HepG2 (cell line): ENCODE data around the gene PLEKHG4. TPM values are rescaled to one million over a fixed set of nuclear protein-coding genes. Genes with fewer than 3 reads are reported as not detected.
A peak's percentile ranks its signal among the peaks of the same experiment; 100 is the strongest.

Experiments used
- ATF7 ChIP-seq, 2 experiments: fragments of 450-650 bp in 1 of 2; sonication (generic) in 1 of 2; formaldehyde crosslinking in 1 of 2; IDR thresholded peaks; 2 replicates each; pipeline versions ENCODE4 v1.4.0 to v1.6.1; 2016 to 2020; ENCODE audit warnings: antibody characterized with exemption in 1 of 2, mild to moderate bottlenecking in 1 of 2, missing genetic modification reagents in 1 of 2
- HCFC1 ChIP-seq: fragments of 150-350 bp; IDR thresholded peaks from 2 replicates; pipeline ENCODE4 v1.6.1; 2014; ENCODE audit warnings: low read depth, low read length
- HHEX ChIP-seq: IDR thresholded peaks from 2 replicates; pipeline ENCODE4 v1.6.1; 2016; ENCODE audit warnings: control low read depth
- HMGXB4 ChIP-seq, 2 experiments: sonication (generic) in 1 of 2; formaldehyde crosslinking in 1 of 2; IDR thresholded peaks; 2 replicates each; pipeline versions ENCODE4 v1.4.0 to v1.6.1; 2018 to 2020; ENCODE audit warnings: missing genetic modification reagents in 2 of 2, borderline replicate concordance in 1 of 2, low read depth in 1 of 2, mild to moderate bottlenecking in 1 of 2, missing biosample characterization in 1 of 2
- HNRNPUL1 ChIP-seq: fragments of 200-400 bp; formaldehyde crosslinking; IDR thresholded peaks from 2 replicates; pipeline ENCODE4 v1.6.1; 2017; ENCODE audit warnings: low read depth, mild to moderate bottlenecking, low read length, moderate library complexity
- LCORL ChIP-seq, 2 experiments: fragments of 450-650 bp in 1 of 2; sonication (generic) in 1 of 2; formaldehyde crosslinking in 1 of 2; IDR thresholded peaks; 2 replicates each; pipeline versions ENCODE4 v1.5.0 to v1.6.1; 2017 to 2020; ENCODE audit warnings: antibody characterized with exemption in 1 of 2, missing genetic modification reagents in 1 of 2
- MED8 ChIP-seq: sonication (generic); formaldehyde crosslinking; IDR thresholded peaks from 2 replicates; pipeline ENCODE4 v1.8.1; 2023; ENCODE audit warnings: mild to moderate bottlenecking, missing genetic modification reagents; ENCODE audit not compliant: insufficient replicate concordance
- MIER2 ChIP-seq: IDR thresholded peaks from 2 replicates; pipeline ENCODE4 v1.6.1; 2016; ENCODE audit warnings: missing biosample characterization, missing genetic modification reagents
- PITX1 ChIP-seq: sonication (generic); formaldehyde crosslinking; IDR thresholded peaks from 2 replicates; pipeline ENCODE4 v1.5.1; 2020; ENCODE audit warnings: mild to moderate bottlenecking, missing genetic modification reagents
- POLR2AphosphoS2 ChIP-seq: IDR thresholded peaks from 2 replicates; pipeline ENCODE4 v1.6.1; 2011; ENCODE audit warnings: low read depth, low read length, improper control_type of control experiment
- RFXANK ChIP-seq: IDR thresholded peaks from 2 replicates; pipeline ENCODE4 v1.6.1; 2016
- TARDBP ChIP-seq: sonication (generic); formaldehyde crosslinking; IDR thresholded peaks from 2 replicates; pipeline ENCODE4 v1.8.0; 2022; ENCODE audit warnings: mild to moderate bottlenecking, missing genetic modification reagents
- THAP7 ChIP-seq: sonication (generic); formaldehyde crosslinking; IDR thresholded peaks from 2 replicates; pipeline ENCODE4 v1.8.1; 2023; ENCODE audit warnings: mild to moderate bottlenecking, missing genetic modification reagents
- ZNF142 ChIP-seq: sonication (generic); formaldehyde crosslinking; IDR thresholded peaks from 2 replicates; pipeline ENCODE4 v1.4.0; 2020; ENCODE audit warnings: missing genetic modification reagents
- ZNF44 ChIP-seq: sonication (generic); formaldehyde crosslinking; IDR thresholded peaks from 2 replicates; pipeline ENCODE4 v1.5.1; 2020; ENCODE audit warnings: mild to moderate bottlenecking, missing genetic modification reagents
- ZNF605 ChIP-seq: sonication (generic); formaldehyde crosslinking; IDR thresholded peaks from 2 replicates; pipeline ENCODE4 v1.8.0; 2022; ENCODE audit warnings: mild to moderate bottlenecking, missing genetic modification reagents
- ZNF644 ChIP-seq: IDR thresholded peaks from 2 replicates; pipeline ENCODE4 v1.6.1; 2016; ENCODE audit warnings: low read depth
- polyA plus RNA-seq, 8 experiments: library from polyadenylated mRNA; depleted of rRNA in 3 of 8; stranded (reverse) in 7 of 8; unstranded in 1 of 8; fragments of >200 nt; fragmentation: Illumina TruSeq in 4 of 8; extraction: Trizol in 4 of 8; gene quantifications; 2 replicates each; pipeline versions ENCODE4 v1.2.1 to v1.2.3, GENCODE V29; 2011 to 2016; ENCODE audit warnings: low read depth in 4 of 8, missing spikeins in 1 of 8, mixed read lengths in 1 of 8; ENCODE audit not compliant: insufficient read depth in 1 of 8
- total RNA-seq, 5 experiments: library from RNA; depleted of rRNA; stranded (reverse); fragments of >200 nt; fragmentation: Illumina TruSeq; extraction: Trizol; gene quantifications; 2 replicates each; pipeline ENCODE4 v1.2.3, GENCODE V29; 2016; ENCODE audit warnings: low read depth in 1 of 5
- TF ChIP-seq, protein P1 (sequence below): sonication (generic); formaldehyde crosslinking; IDR thresholded peaks from 2 replicates; pipeline ENCODE4 v1.9.0; 2021; ENCODE audit warnings: missing genetic modification reagents, borderline replicate concordance

Gene PLEKHG4
- total and polyA plus RNA-seq, 2 of the 13 experiments (the other 11 are each of a cell fraction or from before 2014, with no cell fraction given): 7.1 to 13.6 TPM

DNA sequence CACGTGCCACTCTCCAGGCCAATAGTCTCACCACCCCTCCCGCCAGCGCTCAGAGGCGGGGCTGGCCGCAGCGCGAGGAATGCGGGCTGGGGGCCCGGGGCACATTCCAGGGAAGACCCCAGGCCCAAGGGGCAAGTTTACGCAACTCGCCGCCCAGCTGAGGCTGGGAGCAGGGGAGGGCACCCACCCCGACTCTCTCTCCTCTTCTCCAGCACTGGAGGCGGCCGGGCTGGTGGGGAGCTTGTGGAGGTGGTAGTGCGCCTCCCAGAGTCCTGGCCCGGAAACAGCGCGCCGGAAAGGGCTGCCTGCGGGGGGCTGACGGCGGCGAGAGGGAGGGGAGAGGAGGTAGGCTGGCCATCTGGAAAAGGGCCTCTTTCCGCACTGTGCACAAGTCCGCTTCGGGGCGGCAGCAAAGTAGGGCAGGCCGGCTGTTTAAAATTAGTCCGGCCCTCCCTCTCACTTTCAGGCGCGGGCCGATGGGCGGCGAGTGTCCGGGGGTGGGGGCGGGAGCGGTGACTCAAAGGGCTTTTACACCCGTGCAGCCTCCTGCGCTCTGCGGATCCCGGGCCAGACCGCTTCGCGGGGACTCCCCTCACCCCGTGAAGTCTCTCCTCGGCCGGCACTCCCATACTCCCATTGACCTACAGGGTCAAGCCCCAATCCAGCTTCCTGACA is 33.1 kb upstream of the PLEKHG4 start (continued):
- peak; percentile 92 for TF ChIP-seq ZNF142 (CRISPR knock-in tag)
- no peak for TF ChIP-seq ATF7 (IDR thresholded peaks at IDR 0.05)
- TF ChIP-seq ATF7 (CRISPR knock-in tag; IDR thresholded peaks at IDR 0.05): no peak; the same call in 1 of the 2 replicates
- TF ChIP-seq ZNF44 (CRISPR knock-in tag): peak; percentile 81; the same call in 1 of the 2 replicates
- TF ChIP-seq POLR2AphosphoS2: no peak
- peak; percentile 65; the same call in 1 of the 2 replicates for TF ChIP-seq MIER2 (CRISPR knock-in tag)
- TF ChIP-seq HCFC1: no peak; the same call in 1 of the 2 replicates
- TF ChIP-seq TARDBP: peak; percentile 99
- TF ChIP-seq THAP7: peak; percentile 78; the same call in 1 of the 2 replicates
- peak; percentile 92 for TF ChIP-seq PITX1 (CRISPR knock-in tag)
- TF ChIP-seq RFXANK (CRISPR knock-in tag): peak; percentile 83; the same call in 1 of the 2 replicates
- no peak for TF ChIP-seq HNRNPUL1
- TF ChIP-seq ZNF644 (CRISPR knock-in tag): peak; percentile 64; the same call in 1 of the 2 replicates
- TF ChIP-seq MED8 (CRISPR knock-in tag): peak; percentile 70
- no peak for TF ChIP-seq LCORL (IDR thresholded peaks at IDR 0.05)
- TF ChIP-seq LCORL (CRISPR knock-in tag; IDR thresholded peaks at IDR 0.05): peak; percentile 100
- TF ChIP-seq HMGXB4 (CRISPR knock-in tag; IDR thresholded peaks at IDR 0.05; ENCODE audit: borderline replicate concordance in 1 of 2, low read depth in 1 of 2): peak; percentile 94 to 97
- TF ChIP-seq ZNF605 (CRISPR knock-in tag): peak; percentile 95
- TF ChIP-seq HHEX: no peak
- TF ChIP-seq, protein P1, sequence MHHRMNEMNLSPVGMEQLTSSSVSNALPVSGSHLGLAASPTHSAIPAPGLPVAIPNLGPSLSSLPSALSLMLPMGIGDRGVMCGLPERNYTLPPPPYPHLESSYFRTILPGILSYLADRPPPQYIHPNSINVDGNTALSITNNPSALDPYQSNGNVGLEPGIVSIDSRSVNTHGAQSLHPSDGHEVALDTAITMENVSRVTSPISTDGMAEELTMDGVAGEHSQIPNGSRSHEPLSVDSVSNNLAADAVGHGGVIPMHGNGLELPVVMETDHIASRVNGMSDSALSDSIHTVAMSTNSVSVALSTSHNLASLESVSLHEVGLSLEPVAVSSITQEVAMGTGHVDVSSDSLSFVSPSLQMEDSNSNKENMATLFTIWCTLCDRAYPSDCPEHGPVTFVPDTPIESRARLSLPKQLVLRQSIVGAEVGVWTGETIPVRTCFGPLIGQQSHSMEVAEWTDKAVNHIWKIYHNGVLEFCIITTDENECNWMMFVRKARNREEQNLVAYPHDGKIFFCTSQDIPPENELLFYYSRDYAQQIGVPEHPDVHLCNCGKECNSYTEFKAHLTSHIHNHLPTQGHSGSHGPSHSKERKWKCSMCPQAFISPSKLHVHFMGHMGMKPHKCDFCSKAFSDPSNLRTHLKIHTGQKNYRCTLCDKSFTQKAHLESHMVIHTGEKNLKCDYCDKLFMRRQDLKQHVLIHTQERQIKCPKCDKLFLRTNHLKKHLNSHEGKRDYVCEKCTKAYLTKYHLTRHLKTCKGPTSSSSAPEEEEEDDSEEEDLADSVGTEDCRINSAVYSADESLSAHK (CRISPR knock-in tag): peak; percentile 85; the same call in 1 of the 2 replicates
